ENCODE measurements around the gene SULT4A1.

DNA sequence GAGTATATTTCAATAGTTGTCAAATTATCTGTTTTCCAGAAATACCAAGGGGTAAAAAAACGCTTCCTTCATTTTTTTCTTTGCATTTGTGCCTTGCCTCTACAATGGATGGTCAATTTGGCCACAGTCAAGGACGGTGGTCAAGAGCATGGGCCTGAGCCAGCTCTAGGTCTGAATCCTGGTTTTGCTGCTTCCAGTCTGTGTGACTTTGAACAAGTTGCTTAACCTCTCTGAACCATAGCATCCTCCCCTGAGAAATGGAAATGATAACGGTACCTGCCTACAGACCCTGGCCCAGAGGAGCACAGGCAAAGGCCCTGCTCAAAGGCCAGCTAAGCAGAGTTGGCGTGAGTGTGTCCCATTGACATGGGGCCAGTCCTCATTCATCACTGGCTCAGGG, 26.4 kb upstream of the SULT4A1 start:
- TF ChIP-seq SIN3A (IDR thresholded peaks at IDR 0.05; ENCODE audit: borderline replicate concordance, insufficient read depth, low read length) (no peak), POLR2AphosphoS5 (IDR thresholded peaks at IDR 0.05; ENCODE audit: low read depth, low read length) (no peak)
- TF ChIP-seq, protein P1, sequence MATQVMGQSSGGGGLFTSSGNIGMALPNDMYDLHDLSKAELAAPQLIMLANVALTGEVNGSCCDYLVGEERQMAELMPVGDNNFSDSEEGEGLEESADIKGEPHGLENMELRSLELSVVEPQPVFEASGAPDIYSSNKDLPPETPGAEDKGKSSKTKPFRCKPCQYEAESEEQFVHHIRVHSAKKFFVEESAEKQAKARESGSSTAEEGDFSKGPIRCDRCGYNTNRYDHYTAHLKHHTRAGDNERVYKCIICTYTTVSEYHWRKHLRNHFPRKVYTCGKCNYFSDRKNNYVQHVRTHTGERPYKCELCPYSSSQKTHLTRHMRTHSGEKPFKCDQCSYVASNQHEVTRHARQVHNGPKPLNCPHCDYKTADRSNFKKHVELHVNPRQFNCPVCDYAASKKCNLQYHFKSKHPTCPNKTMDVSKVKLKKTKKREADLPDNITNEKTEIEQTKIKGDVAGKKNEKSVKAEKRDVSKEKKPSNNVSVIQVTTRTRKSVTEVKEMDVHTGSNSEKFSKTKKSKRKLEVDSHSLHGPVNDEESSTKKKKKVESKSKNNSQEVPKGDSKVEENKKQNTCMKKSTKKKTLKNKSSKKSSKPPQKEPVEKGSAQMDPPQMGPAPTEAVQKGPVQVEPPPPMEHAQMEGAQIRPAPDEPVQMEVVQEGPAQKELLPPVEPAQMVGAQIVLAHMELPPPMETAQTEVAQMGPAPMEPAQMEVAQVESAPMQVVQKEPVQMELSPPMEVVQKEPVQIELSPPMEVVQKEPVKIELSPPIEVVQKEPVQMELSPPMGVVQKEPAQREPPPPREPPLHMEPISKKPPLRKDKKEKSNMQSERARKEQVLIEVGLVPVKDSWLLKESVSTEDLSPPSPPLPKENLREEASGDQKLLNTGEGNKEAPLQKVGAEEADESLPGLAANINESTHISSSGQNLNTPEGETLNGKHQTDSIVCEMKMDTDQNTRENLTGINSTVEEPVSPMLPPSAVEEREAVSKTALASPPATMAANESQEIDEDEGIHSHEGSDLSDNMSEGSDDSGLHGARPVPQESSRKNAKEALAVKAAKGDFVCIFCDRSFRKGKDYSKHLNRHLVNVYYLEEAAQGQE (IDR thresholded peaks at IDR 0.05; ENCODE audit: insufficient read depth in 1 of 2, low read depth in 2 of 2, low read length in 2 of 2) = no peak

All from PFSK-1 (cell line).